Islet of Langerhans (tissue), 1 donor: ENCODE data around the gene GTPBP3.

Experiments used
- FAIRE-seq: peaks from one replicate; lab custom pipeline; 2011; peaks lifted over from hg19 to GRCh38; lab: Jason Lieb, UNC

GTPBP3 gene

GRCh38 chr19:17389288-17389687 lies 51.9 kb downstream of the GTPBP3 start:
- FAIRE-seq: no peak

- no peak for FAIRE-seq
Measured at GRCh38 chr19:17389957-17390664, 52.8 kb downstream of the GTPBP3 start.

DNA sequence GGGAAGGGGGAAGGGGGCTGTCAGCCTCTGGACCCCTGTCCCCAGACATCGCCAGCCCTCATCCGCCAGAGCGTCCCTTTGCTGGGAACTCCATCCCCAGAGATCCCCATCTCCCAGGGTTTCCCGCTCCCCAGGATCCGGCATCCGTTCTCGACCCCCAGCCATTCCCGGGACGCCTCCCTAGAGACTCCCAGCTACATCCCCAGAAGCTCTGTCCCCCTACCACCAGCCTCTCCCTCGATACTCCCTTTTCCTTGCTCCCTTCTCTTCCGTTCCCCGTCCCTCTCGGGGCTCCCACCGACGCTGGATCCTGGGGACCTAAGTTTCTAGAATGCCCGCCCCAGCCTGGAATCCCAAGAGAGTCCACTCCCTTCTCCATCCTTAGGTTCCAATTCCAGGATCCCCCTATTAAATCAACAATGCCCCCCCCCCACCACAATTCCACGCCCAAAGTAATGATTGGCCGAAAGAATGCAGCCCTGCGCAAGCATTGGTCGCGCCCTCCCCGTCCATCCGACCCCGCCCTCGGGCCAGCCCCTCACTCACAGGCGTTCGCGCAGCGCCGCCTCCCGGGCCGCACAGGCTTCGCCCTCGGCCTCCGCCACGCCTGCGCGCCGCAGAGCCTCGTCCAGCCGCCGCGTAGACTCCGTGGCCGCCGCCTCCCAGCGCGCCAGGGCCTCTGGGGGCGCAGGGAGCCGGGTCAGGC lies 53.5 kb downstream of the GTPBP3 start:
- no peak for FAIRE-seq

DNA sequence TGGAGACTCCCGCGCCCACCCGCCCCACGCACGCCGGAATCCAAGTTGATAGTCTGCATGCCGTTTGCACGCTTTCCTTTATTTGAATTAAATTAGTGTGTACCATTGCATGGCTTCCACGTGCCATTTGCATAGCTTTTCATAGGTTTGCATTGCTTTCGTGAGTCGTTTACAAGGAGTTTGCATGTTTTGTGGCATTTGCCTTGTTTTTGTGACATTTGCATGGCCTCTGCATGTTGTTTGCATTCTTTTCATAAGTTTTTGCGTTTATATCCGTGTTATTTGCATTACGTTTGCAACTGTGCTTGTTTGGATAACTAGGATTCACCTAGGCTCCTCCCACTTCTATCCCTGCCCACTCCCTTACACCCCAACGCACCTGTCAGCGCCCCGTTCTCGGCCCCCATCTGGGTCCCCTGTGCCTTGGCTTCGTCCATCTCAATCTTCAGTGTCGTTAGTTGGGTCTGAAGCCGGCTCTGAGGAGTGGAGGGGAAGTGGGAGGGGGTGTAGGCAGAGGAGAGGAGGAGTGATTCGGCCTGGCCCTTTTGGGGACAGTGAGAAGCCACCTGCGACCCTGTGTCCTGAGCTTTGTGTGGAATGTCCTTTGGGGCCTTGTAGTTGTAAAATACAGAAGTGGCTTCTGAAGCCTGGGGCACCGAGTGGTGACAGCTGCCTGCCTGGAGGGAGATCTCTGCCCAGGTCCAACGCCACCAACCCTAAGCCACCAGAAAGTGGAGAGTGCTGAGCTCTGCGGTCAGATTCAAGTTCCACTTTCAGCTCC lies 54.2 kb downstream of the GTPBP3 start:
- FAIRE-seq: no peak
